Astrocyte (in vitro differentiated cells and primary cell): ENCODE data around the gene RRBP1. TPM values are rescaled to one million over a fixed set of nuclear protein-coding genes. Genes with fewer than 3 reads are reported as not detected.

Experiments used
- DNase-seq: peaks from one replicate; pipeline ENCODE4 v3.0.0-alpha.2; 2010; ENCODE audit warnings: low read depth
- FAIRE-seq: peaks from 2 replicates; lab custom pipeline; 2011; peaks lifted over from hg19 to GRCh38; lab: Jason Lieb, UNC
- H2AFZ ChIP-seq: 2 replicates; pipeline ENCODE4 v1.6.0; 2012; ENCODE audit warnings: low read depth, low read length, inconsistent platforms
- H3K27ac ChIP-seq: 2 replicates; pipeline ENCODE4 v1.5.1; 2011; ENCODE audit warnings: low read depth, low read length, inconsistent platforms
- H3K27me3 ChIP-seq: 2 replicates; pipeline ENCODE4 v1.6.0; 2011; ENCODE audit warnings: low read length, inconsistent platforms; ENCODE audit not compliant: insufficient read depth
- H3K36me3 ChIP-seq: 2 replicates; pipeline ENCODE4 v1.5.1; 2011; ENCODE audit warnings: low read length, inconsistent platforms; ENCODE audit not compliant: insufficient read depth
- H3K4me1 ChIP-seq: 2 replicates; pipeline ENCODE4 v1.5.1; 2011; ENCODE audit warnings: low read length, inconsistent platforms; ENCODE audit not compliant: insufficient read depth
- H3K4me2 ChIP-seq: 2 replicates; pipeline ENCODE4 v1.6.0; 2012; ENCODE audit warnings: low read length, inconsistent platforms
- H3K4me3 ChIP-seq: 2 replicates; pipeline ENCODE4 v1.5.1; 2011; ENCODE audit warnings: low read depth, mild to moderate bottlenecking, low read length, inconsistent platforms; ENCODE audit not compliant: insufficient read depth
- H3K79me2 ChIP-seq: 2 replicates; pipeline ENCODE4 v1.6.0; 2012; ENCODE audit warnings: mild to moderate bottlenecking, low read length, inconsistent platforms; ENCODE audit not compliant: insufficient read depth
- H3K9ac ChIP-seq: 2 replicates; pipeline ENCODE4 v1.6.0; 2012; ENCODE audit warnings: mild to moderate bottlenecking, low read length, inconsistent platforms
- H3K9me3 ChIP-seq: 2 replicates; pipeline ENCODE4 v1.5.1; 2012; ENCODE audit warnings: low read depth, mild to moderate bottlenecking, low read length, inconsistent platforms; ENCODE audit not compliant: insufficient read depth
- H4K20me1 ChIP-seq: 2 replicates; pipeline ENCODE4 v1.6.0; 2012; ENCODE audit warnings: low read length, inconsistent platforms; ENCODE audit not compliant: insufficient read depth
- H3K27ac Mint-ChIP-seq: one replicate; pipeline ENCODE4 v1.8.0; 2021; ENCODE audit warnings: mild to moderate bottlenecking, mixed read lengths; ENCODE audit not compliant: unreplicated experiment
- H3K27me3 Mint-ChIP-seq: one replicate; pipeline ENCODE4 v1.8.0; 2021; ENCODE audit warnings: low read depth, mixed read lengths; ENCODE audit not compliant: unreplicated experiment
- H3K36me3 Mint-ChIP-seq: one replicate; pipeline ENCODE4 v1.8.0; 2021; ENCODE audit warnings: low read depth, mixed read lengths; ENCODE audit not compliant: unreplicated experiment
- H3K4me1 Mint-ChIP-seq: one replicate; pipeline ENCODE4 v1.8.0; 2021; ENCODE audit warnings: low read depth, mixed read lengths; ENCODE audit not compliant: unreplicated experiment
- H3K4me3 Mint-ChIP-seq: one replicate; pipeline ENCODE4 v1.8.0; 2021; ENCODE audit warnings: mild to moderate bottlenecking, moderate library complexity, mixed read lengths; ENCODE audit not compliant: unreplicated experiment
- H3K9me3 Mint-ChIP-seq: one replicate; pipeline ENCODE4 v1.8.0; 2021; ENCODE audit warnings: mild to moderate bottlenecking, mixed read lengths; ENCODE audit not compliant: unreplicated experiment
- CTCF ChIP-seq: IDR thresholded peaks from 2 replicates; pipeline ENCODE4 v1.5.1; 2011; ENCODE audit warnings: low read depth, mild to moderate bottlenecking, inconsistent platforms, low read length, moderate library complexity; ENCODE audit not compliant: insufficient read depth
- EZH2 ChIP-seq: IDR thresholded peaks from 2 replicates; pipeline ENCODE4 v1.6.1; 2012; ENCODE audit warnings: mild to moderate bottlenecking, low read length, inconsistent platforms; ENCODE audit not compliant: insufficient read depth
- total RNA-seq: library from RNA; stranded (reverse); gene quantifications from 2 replicates; pipeline ENCODE4 v1.2.1, GENCODE V29; 2021

RRBP1 gene
- total RNA-seq, 1 donor from 2014 or later = 347 TPM

DNA sequence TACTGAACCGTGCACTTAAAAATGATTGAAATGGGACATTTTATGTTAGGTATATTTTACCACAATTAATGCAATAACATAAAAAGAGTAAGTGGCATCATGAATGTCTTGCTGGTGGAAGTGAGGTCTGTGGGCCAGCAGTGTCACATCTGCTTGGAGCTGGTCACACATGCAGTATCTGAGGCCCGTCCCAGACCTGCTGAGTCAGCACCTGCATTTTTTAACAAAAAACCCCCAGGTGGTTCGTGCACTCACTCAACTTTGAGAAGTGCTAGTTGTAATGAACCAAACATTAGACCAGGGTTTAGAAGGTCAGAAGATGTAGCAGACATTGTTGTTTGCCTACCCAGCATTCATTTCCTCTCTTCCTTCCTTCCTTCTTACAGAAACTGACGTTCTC is 38.7 kb upstream of the RRBP1 start:
- Mint-ChIP-seq H3K4me3 (no peak overlapping the region), H3K4me1 (no peaks in the 10 kb centered on the region), H3K27me3 (peaks cover 17% of the 10 kb centered on the region), H3K9me3 (peaks cover 4% of the 10 kb centered on the region), H3K36me3 (no peaks in the 10 kb centered on the region), H3K27ac (no peak overlapping the region)
- FAIRE-seq = no peak
- H3K4me1 ChIP-seq = no peaks in the 10 kb centered on the region
- H3K9ac ChIP-seq = no peak overlapping the region
- no peak overlapping the region for H3K4me2 ChIP-seq
- H3K27me3 ChIP-seq = no peaks in the 10 kb centered on the region
- no peak for DNase-seq
- H3K9me3 ChIP-seq = no peaks in the 10 kb centered on the region
- no peak overlapping the region for H3K4me3 ChIP-seq
- H2AFZ ChIP-seq = no peak overlapping the region
- no peaks in the 10 kb centered on the region for H3K36me3 ChIP-seq
- no peaks in the 10 kb centered on the region for H3K79me2 ChIP-seq
- no peaks in the 10 kb centered on the region for H4K20me1 ChIP-seq
- TF ChIP-seq EZH2 (no peak), CTCF (no peak)
- no peak overlapping the region for H3K27ac ChIP-seq

- Mint-ChIP-seq H3K4me1 (peaks cover 1% of the 10 kb centered on the region), H3K36me3 (no peaks in the 10 kb centered on the region), H3K4me3 (no peak overlapping the region), H3K27me3 (peaks cover 5% of the 10 kb centered on the region), H3K9me3 (no peaks in the 10 kb centered on the region), H3K27ac (no peak overlapping the region)
- FAIRE-seq = no peak
- Histone ChIP-seq H3K27ac (no peak overlapping the region), H3K4me1 (no peaks in the 10 kb centered on the region), H2AFZ (no peak overlapping the region), H3K4me3 (no peak overlapping the region), H4K20me1 (no peaks in the 10 kb centered on the region), H3K4me2 (no peak overlapping the region), H3K9me3 (no peaks in the 10 kb centered on the region), H3K9ac (no peak overlapping the region), H3K79me2 (no peaks in the 10 kb centered on the region), H3K27me3 (no peaks in the 10 kb centered on the region), H3K36me3 (no peaks in the 10 kb centered on the region)
- TF ChIP-seq CTCF (no peak), EZH2 (no peak)
- DNase-seq = no peak
Measured at GRCh38 chr20:17716331-17716730, 34.3 kb upstream of the RRBP1 start.

DNA sequence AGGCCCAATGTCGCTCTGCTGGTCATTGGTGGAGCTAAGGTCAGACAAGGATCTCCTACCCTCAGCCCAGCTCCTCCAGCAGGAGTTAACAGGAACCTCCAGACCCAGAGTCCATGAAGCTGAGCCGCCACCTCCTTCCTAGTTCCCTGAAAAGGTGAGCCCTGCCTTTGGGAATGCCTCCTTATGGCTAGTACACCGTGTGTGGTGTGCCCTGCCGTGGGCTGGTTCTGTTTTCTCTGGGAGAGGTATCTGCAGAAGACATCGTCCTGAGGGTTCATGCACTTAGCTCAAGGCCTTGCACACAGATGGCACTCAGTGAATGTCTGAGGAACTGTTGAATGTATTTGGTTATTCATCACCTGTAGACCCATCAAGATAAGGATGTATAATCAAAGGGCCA is 33.0 kb upstream of the RRBP1 start:
- DNase-seq (no peak), FAIRE-seq (no peak)
- Histone ChIP-seq H3K27ac (no peak overlapping the region), H3K79me2 (no peaks in the 10 kb centered on the region), H3K4me3 (no peak overlapping the region), H4K20me1 (no peaks in the 10 kb centered on the region), H3K4me1 (peaks cover 10% of the 10 kb centered on the region), H3K27me3 (no peaks in the 10 kb centered on the region), H3K9me3 (no peaks in the 10 kb centered on the region), H3K36me3 (no peaks in the 10 kb centered on the region), H3K4me2 (no peak overlapping the region), H2AFZ (no peak overlapping the region), H3K9ac (no peak overlapping the region)
- H3K36me3 Mint-ChIP-seq = no peaks in the 10 kb centered on the region
- peaks cover 13% of the 10 kb centered on the region for H3K4me1 Mint-ChIP-seq
- no peaks in the 10 kb centered on the region for H3K9me3 Mint-ChIP-seq
- H3K27ac Mint-ChIP-seq = no peak overlapping the region
- peaks cover 5% of the 10 kb centered on the region for H3K27me3 Mint-ChIP-seq
- TF ChIP-seq EZH2 = no peak
- TF ChIP-seq CTCF = no peak
- no peak overlapping the region for H3K4me3 Mint-ChIP-seq
